Measurements from ENCODE around the gene CCDC122.

CCDC122 gene

GRCh38 chr13:43846496-43847158, 32.9 kb downstream of the CCDC122 start:
- no peak overlapping the region for H3K4me3 ChIP-seq (ENCODE audit: low read depth, low read length, poor library complexity, severe bottlenecking)
- TF ChIP-seq EZH2 (IDR thresholded peaks at IDR 0.05; ENCODE audit: borderline replicate concordance, low read length), result no peak
- no peaks in the 10 kb centered on the region for H3K4me1 ChIP-seq (ENCODE audit: insufficient read depth, low read length, severe bottlenecking)
- H3F3A ChIP-seq (ENCODE audit: insufficient read depth, low read length), result no peaks in the 10 kb centered on the region
- H4K20me1 ChIP-seq (ENCODE audit: insufficient read depth, low read length), result no peaks in the 10 kb centered on the region; the same call in 1 of the 2 replicates
- H3K27ac ChIP-seq (ENCODE audit: low read depth, low read length, poor library complexity, severe bottlenecking), result no peak overlapping the region
- no peaks in the 10 kb centered on the region for H3K27me3 ChIP-seq (ENCODE audit: insufficient read depth, low read length)
- no peaks in the 10 kb centered on the region for H3K79me2 ChIP-seq (ENCODE audit: insufficient read depth, low read length)
- peaks cover 4% of the 10 kb centered on the region; the same call in 1 of the 2 replicates for H3K9me3 ChIP-seq (ENCODE audit: low read length)
- H2AFZ ChIP-seq (ENCODE audit: low read length), result no peak overlapping the region
- H3K9me2 ChIP-seq (ENCODE audit: low read depth, low read length), result no peaks in the 10 kb centered on the region
- no peaks in the 10 kb centered on the region for H3K36me3 ChIP-seq (ENCODE audit: insufficient read depth, low read length)
- H3K9ac ChIP-seq (ENCODE audit: low read length), result no peak overlapping the region
- H3K4me2 ChIP-seq (ENCODE audit: low read length), result no peak overlapping the region

- Histone ChIP-seq H3K79me2 (ENCODE audit: insufficient read depth, low read length) (no peaks in the 10 kb centered on the region), H4K20me1 (ENCODE audit: insufficient read depth, low read length) (no peaks in the 10 kb centered on the region), H3K27me3 (ENCODE audit: insufficient read depth, low read length) (no peaks in the 10 kb centered on the region), H3K4me1 (ENCODE audit: insufficient read depth, low read length, severe bottlenecking) (no peaks in the 10 kb centered on the region), H3K27ac (ENCODE audit: low read depth, low read length, poor library complexity, severe bottlenecking) (no peak overlapping the region), H3K9ac (ENCODE audit: low read length) (no peak overlapping the region), H3K9me2 (ENCODE audit: low read depth, low read length) (no peaks in the 10 kb centered on the region), H3K4me3 (ENCODE audit: low read depth, low read length, poor library complexity, severe bottlenecking) (no peak overlapping the region), H3K9me3 (ENCODE audit: low read length) (no peaks in the 10 kb centered on the region), H3K4me2 (ENCODE audit: low read length) (no peak overlapping the region), H2AFZ (ENCODE audit: low read length) (no peak overlapping the region), H3K36me3 (ENCODE audit: insufficient read depth, low read length) (no peaks in the 10 kb centered on the region), H3F3A (ENCODE audit: insufficient read depth, low read length) (no peaks in the 10 kb centered on the region)
- TF ChIP-seq EZH2 (IDR thresholded peaks at IDR 0.05; ENCODE audit: borderline replicate concordance, low read length) (no peak), CTCF (IDR thresholded peaks at IDR 0.05; ENCODE audit: low read length) (no peak)
Measured at GRCh38 chr13:43838909-43839308, 40.6 kb downstream of the CCDC122 start.

DNA sequence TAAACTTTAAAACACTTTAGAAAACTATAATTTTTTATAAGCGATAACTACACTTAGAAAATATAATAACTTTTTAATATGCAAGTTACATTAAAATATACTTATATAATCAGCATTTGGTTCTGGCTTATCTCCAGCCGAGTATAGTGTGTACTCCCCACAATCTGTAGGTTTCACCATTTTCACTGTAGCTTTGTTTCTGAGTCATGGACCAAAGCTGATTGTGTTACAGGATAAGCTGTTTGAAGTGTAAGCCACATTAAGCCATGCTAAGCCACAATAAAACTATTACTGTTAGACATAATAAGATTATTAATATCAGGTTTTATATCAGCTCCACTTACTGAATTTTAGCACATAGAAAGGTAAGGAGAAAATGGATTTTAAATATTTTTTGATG, 43.8 kb downstream of the CCDC122 start:
- no peak overlapping the region for H3K4me3 ChIP-seq (ENCODE audit: low read depth, low read length, poor library complexity, severe bottlenecking)
- H3K27me3 ChIP-seq (ENCODE audit: insufficient read depth, low read length), result no peaks in the 10 kb centered on the region
- no peaks in the 10 kb centered on the region for H3K9me2 ChIP-seq (ENCODE audit: low read depth, low read length)
- no peaks in the 10 kb centered on the region for H3F3A ChIP-seq (ENCODE audit: insufficient read depth, low read length)
- no peaks in the 10 kb centered on the region for H4K20me1 ChIP-seq (ENCODE audit: insufficient read depth, low read length)
- H3K27ac ChIP-seq (ENCODE audit: low read depth, low read length, poor library complexity, severe bottlenecking), result no peak overlapping the region
- no peaks in the 10 kb centered on the region for H3K36me3 ChIP-seq (ENCODE audit: insufficient read depth, low read length)
- TF ChIP-seq EZH2 (IDR thresholded peaks at IDR 0.05; ENCODE audit: borderline replicate concordance, low read length), result no peak
- TF ChIP-seq CTCF (IDR thresholded peaks at IDR 0.05; ENCODE audit: low read length), result no peak
- H3K4me1 ChIP-seq (ENCODE audit: insufficient read depth, low read length, severe bottlenecking), result no peaks in the 10 kb centered on the region
- H2AFZ ChIP-seq (ENCODE audit: low read length), result no peak overlapping the region
- H3K9me3 ChIP-seq (ENCODE audit: low read length), result no peaks in the 10 kb centered on the region
- H3K4me2 ChIP-seq (ENCODE audit: low read length), result no peak overlapping the region
- no peak overlapping the region for H3K9ac ChIP-seq (ENCODE audit: low read length)
- H3K79me2 ChIP-seq (ENCODE audit: insufficient read depth, low read length), result no peaks in the 10 kb centered on the region

GRCh38 chr13:43831088-43831487, 48.5 kb downstream of the CCDC122 start:
- no peak overlapping the region for H3K27ac ChIP-seq (ENCODE audit: low read depth, low read length, poor library complexity, severe bottlenecking)
- H3K9ac ChIP-seq (ENCODE audit: low read length), result no peak overlapping the region
- H3K4me2 ChIP-seq (ENCODE audit: low read length), result no peak overlapping the region

More at GRCh38 chr13:43831088-43831487, 48.5 kb downstream of the CCDC122 start:
- no peak for TF ChIP-seq EZH2 (IDR thresholded peaks at IDR 0.05; ENCODE audit: borderline replicate concordance, low read length)
- TF ChIP-seq CTCF (IDR thresholded peaks at IDR 0.05; ENCODE audit: low read length), result no peak
- H3K36me3 ChIP-seq (ENCODE audit: insufficient read depth, low read length), result no peaks in the 10 kb centered on the region
- H2AFZ ChIP-seq (ENCODE audit: low read length), result no peak overlapping the region
- no peaks in the 10 kb centered on the region for H3F3A ChIP-seq (ENCODE audit: insufficient read depth, low read length)
- no peaks in the 10 kb centered on the region for H3K4me1 ChIP-seq (ENCODE audit: insufficient read depth, low read length, severe bottlenecking)
- H3K9me3 ChIP-seq (ENCODE audit: low read length), result no peaks in the 10 kb centered on the region
- H4K20me1 ChIP-seq (ENCODE audit: insufficient read depth, low read length), result no peaks in the 10 kb centered on the region
- H3K4me3 ChIP-seq (ENCODE audit: low read depth, low read length, poor library complexity, severe bottlenecking), result no peak overlapping the region
- H3K9me2 ChIP-seq (ENCODE audit: low read depth, low read length), result no peaks in the 10 kb centered on the region
- H3K79me2 ChIP-seq (ENCODE audit: insufficient read depth, low read length), result no peaks in the 10 kb centered on the region
- H3K27me3 ChIP-seq (ENCODE audit: insufficient read depth, low read length), result no peaks in the 10 kb centered on the region

Measured in OCI-LY1 (cell line).